ENCODE results near the gene GALNT10.
A peak's percentile ranks its signal among the peaks of the same experiment; 100 is the strongest.

The GALNT10 gene

DNA sequence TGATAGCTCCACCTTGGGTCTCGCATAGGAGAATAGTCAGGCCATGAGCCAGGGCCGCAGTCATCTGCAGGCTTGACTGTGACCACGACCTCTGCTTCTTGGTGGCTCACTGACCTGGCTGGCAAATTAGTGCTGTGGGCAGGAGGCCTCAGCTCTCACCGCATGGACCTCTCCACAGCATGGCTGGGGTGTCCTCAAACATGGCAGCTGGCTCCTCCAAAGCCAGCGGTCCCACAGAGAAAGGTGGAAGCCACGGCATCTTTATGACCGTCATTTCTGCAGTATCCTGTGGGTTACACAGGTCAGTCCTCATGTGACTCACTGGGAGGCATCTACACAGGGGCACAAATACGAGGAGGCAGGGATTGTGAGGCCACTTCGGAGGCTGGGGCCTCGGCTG lies 212.1 kb downstream of the GALNT10 start:
- H3K4me3 ChIP-seq (replicated peaks; ENCODE audit: low read depth, low read length) = no peak overlapping the region
- TF ChIP-seq, protein P1, sequence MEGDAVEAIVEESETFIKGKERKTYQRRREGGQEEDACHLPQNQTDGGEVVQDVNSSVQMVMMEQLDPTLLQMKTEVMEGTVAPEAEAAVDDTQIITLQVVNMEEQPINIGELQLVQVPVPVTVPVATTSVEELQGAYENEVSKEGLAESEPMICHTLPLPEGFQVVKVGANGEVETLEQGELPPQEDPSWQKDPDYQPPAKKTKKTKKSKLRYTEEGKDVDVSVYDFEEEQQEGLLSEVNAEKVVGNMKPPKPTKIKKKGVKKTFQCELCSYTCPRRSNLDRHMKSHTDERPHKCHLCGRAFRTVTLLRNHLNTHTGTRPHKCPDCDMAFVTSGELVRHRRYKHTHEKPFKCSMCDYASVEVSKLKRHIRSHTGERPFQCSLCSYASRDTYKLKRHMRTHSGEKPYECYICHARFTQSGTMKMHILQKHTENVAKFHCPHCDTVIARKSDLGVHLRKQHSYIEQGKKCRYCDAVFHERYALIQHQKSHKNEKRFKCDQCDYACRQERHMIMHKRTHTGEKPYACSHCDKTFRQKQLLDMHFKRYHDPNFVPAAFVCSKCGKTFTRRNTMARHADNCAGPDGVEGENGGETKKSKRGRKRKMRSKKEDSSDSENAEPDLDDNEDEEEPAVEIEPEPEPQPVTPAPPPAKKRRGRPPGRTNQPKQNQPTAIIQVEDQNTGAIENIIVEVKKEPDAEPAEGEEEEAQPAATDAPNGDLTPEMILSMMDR (IDR thresholded peaks at IDR 0.05; ENCODE audit: low read length, missing control alignments) = no peak
- no peak for DNase-seq (ENCODE audit: low read depth)

GRCh38 chr5:154403234-154403633 lies 212.7 kb downstream of the GALNT10 start:
- DNase-seq (ENCODE audit: low read depth) = no peak

GRCh38 chr5:154403776-154404387 lies 213.3 kb downstream of the GALNT10 start:
- TF ChIP-seq, protein P1 (IDR thresholded peaks at IDR 0.05; ENCODE audit: low read length, missing control alignments) = no peak
- DNase-seq (ENCODE audit: low read depth) = no peak
- no peak overlapping the region for H3K4me3 ChIP-seq (replicated peaks; ENCODE audit: low read depth, low read length)

More at GRCh38 chr5:154403234-154403633, 212.7 kb downstream of the GALNT10 start:
- TF ChIP-seq, protein P1 (IDR thresholded peaks at IDR 0.05; ENCODE audit: low read length, missing control alignments) = no peak
- no peak overlapping the region for H3K4me3 ChIP-seq (replicated peaks; ENCODE audit: low read depth, low read length)

DNA sequence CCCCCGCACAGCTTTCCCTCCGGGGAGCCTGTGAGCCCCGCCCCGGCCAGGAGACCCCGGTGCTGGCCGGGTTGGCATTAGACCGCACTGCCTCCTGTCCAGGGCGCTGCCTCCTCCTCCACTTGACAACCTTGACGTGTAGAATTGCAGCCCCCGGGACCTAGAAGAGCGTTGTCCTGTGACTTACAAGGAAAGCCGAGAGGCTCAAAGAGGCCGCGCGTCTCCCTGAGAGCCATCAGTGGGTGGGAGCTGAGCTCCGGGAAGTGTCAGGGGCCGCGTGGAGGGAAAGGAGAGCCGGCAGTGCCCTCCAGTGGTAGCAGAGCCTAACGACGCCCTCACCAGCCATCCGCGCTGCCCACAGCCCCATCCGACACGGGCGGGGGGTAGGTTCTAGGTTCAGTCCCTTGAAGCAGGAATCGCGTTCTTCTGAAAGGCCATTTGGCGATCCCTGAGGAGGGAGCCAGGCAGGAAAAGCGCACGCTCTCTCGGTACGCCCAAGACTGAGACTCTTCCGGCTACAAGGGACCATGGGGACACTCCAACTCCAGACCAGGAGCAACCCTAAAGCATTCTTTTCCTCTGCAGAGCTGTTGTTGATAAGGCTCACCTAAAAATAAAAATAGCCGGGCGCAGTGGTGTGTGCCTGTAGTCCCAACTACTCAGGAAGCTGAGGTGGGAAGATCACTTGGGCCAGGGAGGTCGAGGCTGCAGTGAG lies 214.7 kb downstream of the GALNT10 start:
- TF ChIP-seq, protein P1 (IDR thresholded peaks at IDR 0.05; ENCODE audit: low read length, missing control alignments) = peak; percentile 81
- H3K4me3 ChIP-seq (replicated peaks; ENCODE audit: low read depth, low read length) = peak overlapping the region; percentile 43
- DNase-seq (ENCODE audit: low read depth) = peak; percentile 78

GRCh38 chr5:154406231-154406630 lies 215.7 kb downstream of the GALNT10 start:
- DNase-seq (ENCODE audit: low read depth) = no peak
- H3K4me3 ChIP-seq (replicated peaks; ENCODE audit: low read depth, low read length) = no peak overlapping the region
- TF ChIP-seq, protein P1 (IDR thresholded peaks at IDR 0.05; ENCODE audit: low read length, missing control alignments) = no peak

DNA sequence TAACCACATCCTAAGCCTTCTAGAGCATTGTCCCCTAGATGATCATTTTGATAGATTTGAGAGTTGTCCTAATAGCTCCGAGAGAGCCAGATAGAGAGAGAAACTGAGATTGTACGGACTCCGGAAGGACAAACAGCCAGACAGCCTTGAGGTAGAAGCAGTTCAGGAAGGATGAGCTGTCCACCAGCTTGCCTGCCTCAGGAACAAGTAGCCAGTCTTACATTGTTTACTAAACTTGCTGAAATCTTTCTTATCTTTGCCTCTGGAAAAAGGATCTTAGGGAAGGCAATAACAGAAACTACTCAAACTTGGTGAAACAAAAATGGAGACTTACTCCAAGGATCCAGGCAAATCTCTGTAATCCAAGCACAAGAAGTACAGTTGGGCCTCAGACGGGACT lies 216.3 kb downstream of the GALNT10 start:
- TF ChIP-seq, protein P1 (IDR thresholded peaks at IDR 0.05; ENCODE audit: low read length, missing control alignments) = no peak
- no peak overlapping the region for H3K4me3 ChIP-seq (replicated peaks; ENCODE audit: low read depth, low read length)
- DNase-seq (ENCODE audit: low read depth) = no peak

Measured in fibroblast of pulmonary artery (primary cell).